Upper lobe of right lung (tissue), 1 donor: ENCODE data around the gene AGO4. TPM values are rescaled to one million over a fixed set of nuclear protein-coding genes. Genes with fewer than 3 reads are reported as not detected.
"Not testable (repeated sequence)": the region's sequence is repeated elsewhere in the genome, so short reads cannot be mapped to it uniquely, and the experiment has no call there.

Source experiments
- ATAC-seq: fragments of 200-7000 bp; cut with Tn5 transposase; one replicate; pipeline ENCODE4 v1.9.1; 2020; ENCODE audit warnings: mild to moderate bottlenecking, moderate library complexity
- DNase-seq: peaks from one replicate; pipeline ENCODE4 v3.0.0-alpha.2; 2020
- H3K27ac ChIP-seq: fragments of 200-600 bp; one replicate; pipeline ENCODE4 v1.8.0; 2022
- H3K27me3 ChIP-seq: fragments of 200-600 bp; one replicate; pipeline ENCODE4 v1.8.0; 2022; ENCODE audit warnings: mild to moderate bottlenecking
- H3K36me3 ChIP-seq: fragments of 200-600 bp; one replicate; pipeline ENCODE4 v1.8.0; 2022
- H3K4me1 ChIP-seq: fragments of 200-600 bp; one replicate; pipeline ENCODE4 v1.8.0; 2022
- H3K4me3 ChIP-seq: fragments of 200-600 bp; one replicate; pipeline ENCODE4 v1.8.0; 2022; ENCODE audit warnings: mild to moderate bottlenecking
- H3K9me3 ChIP-seq: fragments of 200-600 bp; one replicate; pipeline ENCODE4 v1.8.0; 2022
- CTCF ChIP-seq: fragments of 200-600 bp; IDR thresholded peaks from one replicate; pipeline ENCODE4 v1.8.0; 2022; ENCODE audit warnings: antibody characterized with exemption
- intact Hi-C: fragments of 100-400 bp; cut with DNase I; formaldehyde crosslinking; loops from one replicate; pipeline ENCODE4 v1.11.0; 2022
- total RNA-seq: library from RNA; stranded (reverse); fragmentation: NEBNext Ultra II Directional; extraction: Animal tissue kit (Norgen Biotek cat#: 25700); gene quantifications from one replicate; pipeline ENCODE4 v1.2.1, GENCODE V29; 2021
- donor health status: DM: no; HTN: yes; CAD: no; lungs with severe emphysema.

The AGO4 gene
- total RNA-seq, 1 donor from 2014 or later: 23.6 TPM

DNA sequence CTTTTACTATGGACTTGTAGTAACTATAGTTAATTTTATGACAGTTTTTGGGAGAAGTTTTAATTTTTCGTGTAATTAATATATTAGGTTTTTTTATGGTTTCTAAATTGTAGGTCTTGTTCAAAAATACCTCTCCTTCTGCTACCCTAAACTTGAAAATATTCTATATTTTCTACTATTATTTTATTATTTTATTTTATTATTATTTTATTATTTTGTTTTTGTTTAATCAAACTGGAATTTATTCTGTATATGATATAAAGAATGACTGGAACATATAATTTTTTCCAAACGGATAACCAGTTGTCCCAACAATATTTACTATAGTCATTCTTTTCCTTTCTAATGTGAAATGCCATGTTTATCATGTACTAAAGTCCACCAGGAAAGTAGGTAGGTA lies 17.1 kb upstream of the AGO4 start:
- Histone ChIP-seq H3K4me3 (no peak overlapping the region), H3K36me3 (no peaks in the 10 kb centered on the region), H3K9me3 (no peaks in the 10 kb centered on the region), H3K4me1 (no peaks in the 10 kb centered on the region), H3K27me3 (no peaks in the 10 kb centered on the region), H3K27ac (no peak overlapping the region)
- intact Hi-C loops: no loop called here
- DNase-seq (no peak), ATAC-seq (no peak)
- no peak for TF ChIP-seq CTCF

GRCh38 chr1:35795295-35795694 lies 12.5 kb upstream of the AGO4 start:
- no peak for TF ChIP-seq CTCF
- Histone ChIP-seq H3K4me1 (no peaks in the 10 kb centered on the region), H3K27me3 (no peaks in the 10 kb centered on the region), H3K4me3 (no peak overlapping the region), H3K36me3 (no peaks in the 10 kb centered on the region), H3K9me3 (no peaks in the 10 kb centered on the region), H3K27ac (no peak overlapping the region)
- ATAC-seq (no peak), DNase-seq (no peak)
- intact Hi-C loops: no loop called here

GRCh38 chr1:35797380-35797779 lies 10.4 kb upstream of the AGO4 start:
- no peak for TF ChIP-seq CTCF
- ATAC-seq (peak; percentile 22), DNase-seq (no peak)
- H3K4me1 ChIP-seq: no peaks in the 10 kb centered on the region
- no peaks in the 10 kb centered on the region for H3K9me3 ChIP-seq
- no peak overlapping the region for H3K4me3 ChIP-seq
- no peak overlapping the region for H3K27ac ChIP-seq
- intact Hi-C loops: no loop called here
- no peaks in the 10 kb centered on the region for H3K27me3 ChIP-seq
- no peaks in the 10 kb centered on the region for H3K36me3 ChIP-seq

- intact Hi-C loops, DNase-seq: not testable (repeated sequence)
Observed at GRCh38 chr1:35798019-35798418, 9.8 kb upstream of the AGO4 start.

DNA sequence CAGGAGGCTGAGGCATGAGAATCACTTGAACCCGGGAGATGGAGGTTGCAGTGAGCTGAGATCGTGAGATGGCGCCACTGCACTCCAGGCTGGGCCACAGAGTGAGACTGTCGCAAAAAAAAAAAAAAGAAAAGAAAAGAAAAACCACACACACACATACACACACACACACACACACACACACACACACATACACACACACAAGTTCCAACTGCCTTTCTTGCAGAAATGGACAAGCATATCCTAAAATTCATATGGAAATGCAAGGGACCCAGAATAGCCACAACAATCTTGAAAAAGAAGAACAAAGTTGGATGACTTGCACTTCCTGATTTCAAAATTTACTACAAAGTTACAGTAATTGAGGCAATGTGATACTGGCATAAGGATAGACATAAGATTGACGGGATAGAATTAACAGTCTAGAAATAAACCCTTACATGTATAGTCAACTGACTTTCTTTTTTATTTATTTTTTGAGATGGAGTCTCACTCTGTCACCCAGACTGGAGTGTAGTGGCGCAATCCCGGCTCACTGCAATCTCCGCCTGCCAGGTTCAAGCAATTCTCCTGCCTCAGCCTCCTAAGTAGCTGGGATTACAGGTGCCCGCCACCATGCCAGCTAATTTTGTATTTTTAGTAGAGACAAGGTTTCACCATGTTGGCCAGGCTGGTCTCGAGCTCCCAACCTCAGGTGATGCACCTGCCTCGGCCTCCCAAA lies 7.5 kb upstream of the AGO4 start:
- peak; percentile 69 for ATAC-seq
- H3K4me3 ChIP-seq, intact Hi-C loops, H3K9me3 ChIP-seq, H3K27me3 ChIP-seq, DNase-seq, H3K36me3 ChIP-seq, H3K4me1 ChIP-seq: not testable (repeated sequence)
- peak overlapping the region; percentile 11 for H3K27ac ChIP-seq

More at GRCh38 chr1:35798019-35798418, 9.8 kb upstream of the AGO4 start:
- not testable (repeated sequence) for H3K4me1 ChIP-seq, H3K36me3 ChIP-seq, H3K4me3 ChIP-seq, H3K27me3 ChIP-seq, H3K9me3 ChIP-seq, ATAC-seq, H3K27ac ChIP-seq

DNA sequence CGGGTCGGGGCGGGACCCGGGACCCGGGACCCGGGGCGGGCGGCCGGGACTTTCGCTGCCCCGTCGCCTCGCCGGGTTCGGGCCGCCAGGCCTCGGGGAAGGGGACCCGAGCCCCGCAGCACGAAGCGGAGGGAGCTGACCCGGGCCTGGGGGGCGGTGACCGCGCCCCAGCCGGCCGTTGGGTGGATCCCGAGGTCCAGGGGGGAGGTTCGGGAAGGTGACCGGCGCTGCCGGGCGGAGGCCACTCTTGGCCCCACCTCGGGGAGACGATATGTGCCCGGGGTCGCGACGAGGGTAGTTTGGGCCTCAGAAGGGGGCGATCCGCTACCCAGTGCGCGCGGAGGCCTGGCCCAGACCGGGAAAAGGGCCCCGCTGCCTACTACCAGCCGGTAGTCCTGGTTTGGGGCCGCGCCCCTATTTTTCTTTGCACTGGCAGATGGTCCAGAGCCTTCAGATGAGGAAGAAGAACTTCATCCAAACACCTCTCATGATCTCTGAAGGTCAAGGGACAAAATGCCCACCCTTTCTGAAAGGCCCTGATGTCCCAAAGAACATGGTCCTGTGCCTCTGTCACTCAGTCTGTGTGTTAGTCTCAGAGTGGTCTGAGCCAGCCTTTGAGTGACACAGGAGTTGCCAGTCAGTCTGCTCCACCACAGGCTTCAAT lies 766 bp downstream of the AGO4 start:
- peak overlapping the region; percentile 92 for H3K4me3 ChIP-seq
- DNase-seq (peak; percentile 76), ATAC-seq (peak; percentile 69)
- intact Hi-C loops: no loop called here
- H3K9me3 ChIP-seq: no peaks in the 10 kb centered on the region
- no peak for TF ChIP-seq CTCF
- H3K27ac ChIP-seq: peak overlapping the region; percentile 93
- H3K27me3 ChIP-seq: no peaks in the 10 kb centered on the region
- peaks cover 19% of the 10 kb centered on the region for H3K4me1 ChIP-seq
- no peaks in the 10 kb centered on the region for H3K36me3 ChIP-seq
